ENCODE measurements around the gene MDFI. TPM values are rescaled to one million over a fixed set of nuclear protein-coding genes. Genes with fewer than 3 reads are reported as not detected.

The MDFI gene
- total RNA-seq, 1 experiment from 2014 or later = not detected

- Histone ChIP-seq H3K9me3 (no peaks in the 10 kb centered on the region), H3K36me3 (no peaks in the 10 kb centered on the region), H3K27me3 (no peaks in the 10 kb centered on the region), H3K4me3 (no peak overlapping the region)
- no peak for DNase-seq
Measured at GRCh38 chr6:41641352-41641925, 3.2 kb downstream of the MDFI start.

GRCh38 chr6:41642090-41642959 is 4.1 kb downstream of the MDFI start:
- no peaks in the 10 kb centered on the region for H3K9me3 ChIP-seq
- H3K4me3 ChIP-seq = no peak overlapping the region
- H3K27me3 ChIP-seq = no peaks in the 10 kb centered on the region
- no peaks in the 10 kb centered on the region for H3K36me3 ChIP-seq
- no peak for DNase-seq

GRCh38 chr6:41642960-41643898 is 5.0 kb downstream of the MDFI start:
- Histone ChIP-seq H3K27me3 (no peaks in the 10 kb centered on the region), H3K36me3 (no peaks in the 10 kb centered on the region), H3K9me3 (no peaks in the 10 kb centered on the region), H3K4me3 (no peak overlapping the region)
- DNase-seq = peak; percentile 20

- Histone ChIP-seq H3K9me3 (no peaks in the 10 kb centered on the region), H3K27me3 (no peaks in the 10 kb centered on the region), H3K36me3 (no peaks in the 10 kb centered on the region), H3K4me3 (no peak overlapping the region)
- no peak for DNase-seq
Measured at GRCh38 chr6:41643899-41644269, 5.6 kb downstream of the MDFI start.

- Histone ChIP-seq H3K27me3 (no peaks in the 10 kb centered on the region), H3K36me3 (no peaks in the 10 kb centered on the region), H3K4me3 (no peak overlapping the region), H3K9me3 (no peaks in the 10 kb centered on the region)
- DNase-seq = no peak
Measured at GRCh38 chr6:41644297-41644879, 6.1 kb downstream of the MDFI start.

- no peak for DNase-seq
- Histone ChIP-seq H3K4me3 (no peak overlapping the region), H3K9me3 (no peaks in the 10 kb centered on the region), H3K36me3 (no peaks in the 10 kb centered on the region), H3K27me3 (no peaks in the 10 kb centered on the region)
Measured at GRCh38 chr6:41645007-41645618, 6.8 kb downstream of the MDFI start.

- H3K4me3 ChIP-seq = no peak overlapping the region
- H3K36me3 ChIP-seq = no peaks in the 10 kb centered on the region
- no peaks in the 10 kb centered on the region for H3K27me3 ChIP-seq
- DNase-seq = no peak
- H3K9me3 ChIP-seq = no peaks in the 10 kb centered on the region
Measured at GRCh38 chr6:41646026-41646795, 7.9 kb downstream of the MDFI start.

GRCh38 chr6:41647061-41647511 is 8.8 kb downstream of the MDFI start:
- Histone ChIP-seq H3K27me3 (no peaks in the 10 kb centered on the region), H3K9me3 (no peaks in the 10 kb centered on the region), H3K36me3 (no peaks in the 10 kb centered on the region), H3K4me3 (no peak overlapping the region)
- DNase-seq = peak; percentile 86

- DNase-seq = no peak
- no peak overlapping the region for H3K4me3 ChIP-seq
- no peaks in the 10 kb centered on the region for H3K36me3 ChIP-seq
- no peaks in the 10 kb centered on the region for H3K9me3 ChIP-seq
- no peaks in the 10 kb centered on the region for H3K27me3 ChIP-seq
Measured at GRCh38 chr6:41648070-41648585, 9.9 kb downstream of the MDFI start.

GRCh38 chr6:41648921-41649320 is 10.7 kb downstream of the MDFI start:
- DNase-seq = peak; percentile 59
- H3K4me3 ChIP-seq = no peak overlapping the region
- H3K36me3 ChIP-seq = no peaks in the 10 kb centered on the region
- no peaks in the 10 kb centered on the region for H3K9me3 ChIP-seq
- H3K27me3 ChIP-seq = no peaks in the 10 kb centered on the region

- Histone ChIP-seq H3K27me3 (no peaks in the 10 kb centered on the region), H3K4me3 (no peak overlapping the region), H3K36me3 (no peaks in the 10 kb centered on the region), H3K9me3 (no peaks in the 10 kb centered on the region)
- DNase-seq = no peak
Measured at GRCh38 chr6:41649596-41649995, 11.3 kb downstream of the MDFI start.

- Histone ChIP-seq H3K9me3 (no peaks in the 10 kb centered on the region), H3K4me3 (no peak overlapping the region), H3K27me3 (no peaks in the 10 kb centered on the region), H3K36me3 (no peaks in the 10 kb centered on the region)
- DNase-seq = no peak
Measured at GRCh38 chr6:41650120-41650519, 11.9 kb downstream of the MDFI start.

- no peaks in the 10 kb centered on the region for H3K27me3 ChIP-seq
- H3K9me3 ChIP-seq = no peaks in the 10 kb centered on the region
- no peak overlapping the region for H3K4me3 ChIP-seq
- H3K36me3 ChIP-seq = no peaks in the 10 kb centered on the region
- no peak for DNase-seq
Measured at GRCh38 chr6:41651246-41651961, 13.1 kb downstream of the MDFI start.

GRCh38 chr6:41651962-41652657 is 13.8 kb downstream of the MDFI start:
- H3K4me3 ChIP-seq = no peak overlapping the region
- no peak for DNase-seq
- no peaks in the 10 kb centered on the region for H3K36me3 ChIP-seq
- H3K27me3 ChIP-seq = no peaks in the 10 kb centered on the region
- no peaks in the 10 kb centered on the region for H3K9me3 ChIP-seq
